KMS-11 (cell line): ENCODE measurements around the gene EML4.

ENCODE experiments used
- H2AFZ ChIP-seq: fragments of 200-600 bp; sonication (generic); 2 replicates; pipeline ENCODE4 v1.6.1; 2016; ENCODE audit warnings: antibody characterized with exemption, mixed run types, low read depth
- H3K27ac ChIP-seq: fragments of 200-600 bp; sonication (generic); 2 replicates; pipeline ENCODE4 v1.6.1; 2016; ENCODE audit warnings: mild to moderate bottlenecking, mixed run types
- H3K27me3 ChIP-seq: fragments of 200-600 bp; sonication (generic); 2 replicates; pipeline ENCODE4 v1.6.1; 2017; ENCODE audit warnings: mild to moderate bottlenecking, low read depth, mixed run types, moderate library complexity; ENCODE audit not compliant: insufficient read depth
- H3K36me3 ChIP-seq: fragments of 200-600 bp; sonication (generic); 2 replicates; pipeline ENCODE4 v1.6.1; 2017; ENCODE audit warnings: mild to moderate bottlenecking, mixed run types; ENCODE audit not compliant: insufficient read depth
- H3K4me1 ChIP-seq: fragments of 200-600 bp; sonication (generic); 2 replicates; pipeline ENCODE4 v1.6.1; 2016; ENCODE audit warnings: mild to moderate bottlenecking, low read depth, mixed run types; ENCODE audit not compliant: poor library complexity, severe bottlenecking
- H3K4me2 ChIP-seq: fragments of 200-600 bp; sonication (generic); 2 replicates; pipeline ENCODE4 v1.7.0; 2016; ENCODE audit warnings: mild to moderate bottlenecking, mixed run types
- H3K4me3 ChIP-seq: fragments of 200-600 bp; sonication (generic); IDR thresholded peaks from 2 replicates; pipeline ENCODE4 v1.6.1; 2017; ENCODE audit warnings: low read depth, low read length, mixed read lengths; ENCODE audit not compliant: insufficient read depth
- H3K79me2 ChIP-seq: fragments of 200-600 bp; sonication (generic); 2 replicates; pipeline ENCODE4 v1.6.1; 2016; ENCODE audit warnings: low read depth, mixed run types; ENCODE audit not compliant: insufficient read depth
- H3K9ac ChIP-seq: fragments of 200-600 bp; sonication (generic); 2 replicates; pipeline ENCODE4 v1.6.1; 2016; ENCODE audit warnings: mild to moderate bottlenecking, mixed run types
- H4K20me1 ChIP-seq: fragments of 200-600 bp; sonication (generic); 2 replicates; pipeline ENCODE4 v1.6.1; 2016; ENCODE audit warnings: mild to moderate bottlenecking, mixed run types; ENCODE audit not compliant: insufficient read depth
- CTCF ChIP-seq: fragments of 200-600 bp; sonication (generic); conservative IDR thresholded peaks from 2 replicates; pipeline ENCODE4 v1.6.1; 2017; ENCODE audit warnings: low read depth, mild to moderate bottlenecking, antibody characterized with exemption, low read length, moderate library complexity, mixed read lengths

EML4 gene

GRCh38 chr2:42351864-42352263, 182.7 kb downstream of the EML4 start:
- Histone ChIP-seq H3K4me1 (peaks cover 2% of the 10 kb centered on the region), H4K20me1 (no peaks in the 10 kb centered on the region), H3K79me2 (peaks cover 60% of the 10 kb centered on the region), H3K36me3 (peaks cover 6% of the 10 kb centered on the region; the same call in 1 of the 2 replicates), H3K4me3 (no peak overlapping the region), H3K27ac (no peak overlapping the region), H3K4me2 (no peak overlapping the region), H3K9ac (no peak overlapping the region), H2AFZ (no peak overlapping the region), H3K27me3 (no peaks in the 10 kb centered on the region)
- no peak for TF ChIP-seq CTCF

GRCh38 chr2:42353792-42354429, 184.8 kb downstream of the EML4 start:
- H3K9ac ChIP-seq, result no peak overlapping the region
- peaks cover 67% of the 10 kb centered on the region for H3K79me2 ChIP-seq
- H3K4me2 ChIP-seq, result no peak overlapping the region
- no peak overlapping the region for H2AFZ ChIP-seq
- H3K27me3 ChIP-seq, result no peaks in the 10 kb centered on the region
- peaks cover 12% of the 10 kb centered on the region for H3K4me1 ChIP-seq
- no peak for TF ChIP-seq CTCF
- H3K27ac ChIP-seq, result no peak overlapping the region
- peaks cover 6% of the 10 kb centered on the region; the same call in 1 of the 2 replicates for H3K36me3 ChIP-seq
- H3K4me3 ChIP-seq, result no peak overlapping the region
- H4K20me1 ChIP-seq, result 0 out of 2 replicates have a peak, but pooled peaks cover 6% of the 10 kb centered on the region

- Histone ChIP-seq H3K4me3 (peak overlapping the region; percentile 89), H2AFZ (no peak overlapping the region), H3K4me2 (peak overlapping the region; percentile 99), H3K79me2 (peaks cover 65% of the 10 kb centered on the region), H3K27ac (peak overlapping the region; percentile 82), H3K4me1 (peaks cover 29% of the 10 kb centered on the region), H3K36me3 (no peaks in the 10 kb centered on the region), H3K9ac (peak overlapping the region; percentile 81), H4K20me1 (0 out of 2 replicates have a peak, but pooled peaks cover 8% of the 10 kb centered on the region), H3K27me3 (no peaks in the 10 kb centered on the region)
- TF ChIP-seq CTCF, result no peak
These were observed 190.3 kb downstream of the EML4 start for GRCh38 chr2:42359304-42359964.

- H3K4me2 ChIP-seq, result peak overlapping the region; percentile 99
- no peaks in the 10 kb centered on the region for H3K36me3 ChIP-seq
- H3K27ac ChIP-seq, result peak overlapping the region; percentile 82
- H3K4me1 ChIP-seq, result peaks cover 29% of the 10 kb centered on the region
- H3K4me3 ChIP-seq, result peak overlapping the region; percentile 89
- TF ChIP-seq CTCF, result no peak
- 0 out of 2 replicates have a peak, but pooled peaks cover 8% of the 10 kb centered on the region for H4K20me1 ChIP-seq
- H3K79me2 ChIP-seq, result peaks cover 59% of the 10 kb centered on the region
- H3K27me3 ChIP-seq, result no peaks in the 10 kb centered on the region
- no peak overlapping the region for H2AFZ ChIP-seq
- H3K9ac ChIP-seq, result peak overlapping the region; percentile 81
These were observed 190.9 kb downstream of the EML4 start for GRCh38 chr2:42359965-42360483.
